ENCODE results near the gene SLC17A3.

Gene SLC17A3

GRCh38 chr6:25886066-25886465 lies 12.0 kb upstream of the SLC17A3 start:
- H3K4me3 ChIP-seq (ENCODE audit: low read depth, low read length), result no peak overlapping the region
- no peaks in the 10 kb centered on the region for H3K9me3 ChIP-seq (ENCODE audit: control insufficient read depth, insufficient read depth, low read length)
- H3K36me3 ChIP-seq (ENCODE audit: control insufficient read depth, insufficient read depth, low read length), result no peaks in the 10 kb centered on the region
- no peak overlapping the region for H3K9ac ChIP-seq (ENCODE audit: low read depth, low read length)
- no peaks in the 10 kb centered on the region for H3K4me1 ChIP-seq (ENCODE audit: control insufficient read depth, insufficient read depth, low read length)
- H3K27me3 ChIP-seq (ENCODE audit: control insufficient read depth, insufficient read depth, low read length), result peaks cover 2% of the 10 kb centered on the region

DNA sequence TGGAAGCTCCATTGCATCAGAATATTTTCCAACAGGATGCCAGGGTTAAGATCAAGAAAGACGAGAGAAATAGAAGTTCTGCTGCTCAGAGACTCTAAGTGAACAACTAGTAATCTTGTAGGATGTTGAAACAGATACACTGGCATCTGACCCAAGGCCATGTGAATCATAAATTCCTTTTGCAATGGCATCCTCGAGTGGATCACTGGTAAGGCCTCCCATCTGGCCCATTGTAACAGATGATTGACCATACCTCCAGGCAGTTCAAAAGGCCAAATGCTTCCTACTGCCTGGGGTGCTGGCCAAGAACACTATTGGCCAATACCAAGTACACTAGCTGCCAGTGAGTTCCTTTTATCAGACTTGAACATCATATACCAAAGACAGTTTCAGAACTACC lies 9.9 kb upstream of the SLC17A3 start:
- no peak overlapping the region for H3K9ac ChIP-seq (ENCODE audit: low read depth, low read length)
- H3K4me3 ChIP-seq (ENCODE audit: low read depth, low read length), result no peak overlapping the region
- H3K9me3 ChIP-seq (ENCODE audit: control insufficient read depth, insufficient read depth, low read length), result no peaks in the 10 kb centered on the region
- H3K36me3 ChIP-seq (ENCODE audit: control insufficient read depth, insufficient read depth, low read length), result no peaks in the 10 kb centered on the region
- no peaks in the 10 kb centered on the region for H3K4me1 ChIP-seq (ENCODE audit: control insufficient read depth, insufficient read depth, low read length)
- peaks cover 2% of the 10 kb centered on the region for H3K27me3 ChIP-seq (ENCODE audit: control insufficient read depth, insufficient read depth, low read length)

DNA sequence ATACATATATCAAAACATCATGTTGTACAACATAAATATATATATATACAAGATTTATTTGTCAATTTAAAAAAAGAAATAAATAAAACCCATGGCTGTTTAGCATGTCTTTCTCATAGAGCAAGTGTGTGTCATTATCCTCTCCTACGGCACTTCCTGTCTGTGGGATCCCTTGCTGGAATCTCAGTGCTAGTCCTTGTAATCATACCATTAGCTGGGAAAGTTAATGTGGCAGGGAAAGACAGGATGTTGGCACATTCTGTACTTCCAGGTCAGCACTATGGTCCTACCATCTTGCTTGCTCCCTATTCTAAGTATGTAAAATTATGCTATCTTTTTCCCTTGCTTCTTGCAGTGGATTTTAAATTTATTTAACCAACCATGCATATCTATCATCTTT lies 9.5 kb upstream of the SLC17A3 start:
- no peak overlapping the region for H3K9ac ChIP-seq (ENCODE audit: low read depth, low read length)
- no peak overlapping the region for H3K4me3 ChIP-seq (ENCODE audit: low read depth, low read length)
- no peaks in the 10 kb centered on the region for H3K4me1 ChIP-seq (ENCODE audit: control insufficient read depth, insufficient read depth, low read length)
- peaks cover 2% of the 10 kb centered on the region for H3K27me3 ChIP-seq (ENCODE audit: control insufficient read depth, insufficient read depth, low read length)
- no peaks in the 10 kb centered on the region for H3K9me3 ChIP-seq (ENCODE audit: control insufficient read depth, insufficient read depth, low read length)
- no peaks in the 10 kb centered on the region for H3K36me3 ChIP-seq (ENCODE audit: control insufficient read depth, insufficient read depth, low read length)

DNA sequence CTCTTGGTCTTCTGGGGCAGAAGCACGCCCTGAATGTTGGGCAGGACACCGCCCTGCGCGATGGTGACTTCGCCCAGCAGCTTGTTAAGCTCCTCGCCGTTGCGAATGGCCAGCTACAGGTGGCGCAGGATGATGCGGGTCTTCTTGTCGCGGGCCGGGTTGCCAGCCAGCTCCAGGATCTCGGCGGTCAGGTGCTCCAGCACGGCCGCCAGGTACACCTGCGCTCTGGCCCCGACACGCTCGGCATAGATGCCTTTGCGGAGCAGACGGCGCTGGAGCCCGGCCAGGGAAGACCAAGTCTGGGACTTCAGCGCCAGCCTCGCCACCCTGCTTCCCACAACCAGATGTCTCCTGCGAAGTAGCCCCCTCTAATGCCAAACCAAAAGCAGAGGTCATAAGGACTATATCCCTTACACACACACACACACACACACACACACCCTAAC lies 8.0 kb upstream of the SLC17A3 start:
- Histone ChIP-seq H3K4me3 (ENCODE audit: low read depth, low read length) (peak overlapping the region; percentile 19), H3K36me3 (ENCODE audit: control insufficient read depth, insufficient read depth, low read length) (no peaks in the 10 kb centered on the region), H3K4me1 (ENCODE audit: control insufficient read depth, insufficient read depth, low read length) (no peaks in the 10 kb centered on the region), H3K9me3 (ENCODE audit: control insufficient read depth, insufficient read depth, low read length) (no peaks in the 10 kb centered on the region), H3K9ac (ENCODE audit: low read depth, low read length) (no peak overlapping the region), H3K27me3 (ENCODE audit: control insufficient read depth, insufficient read depth, low read length) (peaks cover 2% of the 10 kb centered on the region)

DNA sequence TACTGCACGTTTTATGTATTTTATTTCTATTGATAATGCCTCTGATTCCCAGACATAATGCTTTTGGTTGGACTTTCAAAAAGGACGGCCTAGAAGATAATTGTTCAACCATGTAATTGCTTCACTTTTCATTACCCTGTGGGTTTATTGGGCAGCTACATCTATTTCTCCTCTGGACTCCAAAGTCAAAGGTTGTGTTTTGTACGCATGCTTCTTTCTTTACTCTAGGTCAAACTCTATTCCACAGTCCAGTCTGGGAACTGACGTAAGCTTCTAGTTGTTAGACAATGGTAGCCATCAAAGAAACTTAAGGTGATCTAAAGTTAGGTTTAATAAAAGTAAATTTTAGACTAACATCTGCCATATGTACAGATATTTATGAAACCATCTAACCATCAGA lies 6.6 kb upstream of the SLC17A3 start:
- Histone ChIP-seq H3K36me3 (ENCODE audit: control insufficient read depth, insufficient read depth, low read length) (no peaks in the 10 kb centered on the region), H3K4me3 (ENCODE audit: low read depth, low read length) (no peak overlapping the region), H3K4me1 (ENCODE audit: control insufficient read depth, insufficient read depth, low read length) (no peaks in the 10 kb centered on the region), H3K27me3 (ENCODE audit: control insufficient read depth, insufficient read depth, low read length) (peaks cover 2% of the 10 kb centered on the region), H3K9me3 (ENCODE audit: control insufficient read depth, insufficient read depth, low read length) (no peaks in the 10 kb centered on the region), H3K9ac (ENCODE audit: low read depth, low read length) (no peak overlapping the region)

DNA sequence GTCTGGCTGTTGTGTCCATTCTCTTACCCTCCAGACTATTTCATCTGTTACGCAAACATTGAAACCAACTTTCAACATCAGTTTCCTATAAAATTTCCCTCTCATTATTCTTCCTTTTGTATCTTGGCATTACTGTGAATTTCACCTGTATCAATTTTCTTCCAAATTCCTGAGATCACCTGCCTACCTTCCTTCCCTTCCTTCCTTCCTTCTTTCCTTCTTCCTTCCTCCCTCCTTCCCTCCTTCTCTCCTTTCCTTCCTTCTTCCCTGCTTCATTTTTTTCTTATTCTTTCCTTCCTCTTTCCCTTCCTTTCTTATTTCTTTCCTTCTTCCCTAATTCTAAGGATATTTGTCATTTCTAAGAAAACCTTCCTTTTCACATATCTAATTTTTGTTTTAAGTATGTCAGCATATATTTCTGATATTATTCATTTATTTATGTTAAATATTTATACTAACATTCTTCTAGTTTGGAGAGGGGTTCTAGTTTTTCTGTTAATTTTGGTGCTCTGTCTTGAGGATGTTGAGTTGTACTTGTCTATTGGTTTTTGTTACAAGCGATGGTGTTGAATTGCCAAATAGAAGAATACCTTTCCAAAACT lies 4.8 kb upstream of the SLC17A3 start:
- peaks cover 2% of the 10 kb centered on the region for H3K27me3 ChIP-seq (ENCODE audit: control insufficient read depth, insufficient read depth, low read length)
- no peaks in the 10 kb centered on the region for H3K9me3 ChIP-seq (ENCODE audit: control insufficient read depth, insufficient read depth, low read length)
- no peak overlapping the region for H3K9ac ChIP-seq (ENCODE audit: low read depth, low read length)
- no peaks in the 10 kb centered on the region for H3K36me3 ChIP-seq (ENCODE audit: control insufficient read depth, insufficient read depth, low read length)
- H3K4me1 ChIP-seq (ENCODE audit: control insufficient read depth, insufficient read depth, low read length), result no peaks in the 10 kb centered on the region
- H3K4me3 ChIP-seq (ENCODE audit: low read depth, low read length), result no peak overlapping the region

- Histone ChIP-seq H3K9me3 (ENCODE audit: control insufficient read depth, insufficient read depth, low read length) (no peaks in the 10 kb centered on the region), H3K4me3 (ENCODE audit: low read depth, low read length) (no peak overlapping the region)
Measured at GRCh38 chr6:25875926-25876602, 2.0 kb upstream of the SLC17A3 start.

DNA sequence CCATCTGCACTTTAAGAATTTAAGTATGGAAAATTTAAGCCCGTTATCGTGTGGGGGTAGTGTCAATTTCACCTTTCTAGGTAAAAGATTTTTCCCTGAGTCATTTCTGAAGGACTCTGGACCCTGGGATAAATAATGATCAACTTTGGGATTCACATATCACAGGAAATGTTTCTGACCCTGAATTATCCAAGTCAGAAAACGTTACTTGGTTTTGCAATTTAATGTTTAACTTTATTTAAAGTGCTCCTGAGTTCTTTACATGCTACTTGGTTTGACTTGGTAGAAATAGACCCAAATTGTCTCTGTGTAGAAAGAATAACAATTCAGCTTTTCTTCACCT lies 1.5 kb upstream of the SLC17A3 start:
- no peaks in the 10 kb centered on the region for H3K27me3 ChIP-seq (ENCODE audit: control insufficient read depth, insufficient read depth, low read length)
- H3K4me3 ChIP-seq (ENCODE audit: low read depth, low read length), result no peak overlapping the region
- H3K36me3 ChIP-seq (ENCODE audit: control insufficient read depth, insufficient read depth, low read length), result no peaks in the 10 kb centered on the region
- H3K9ac ChIP-seq (ENCODE audit: low read depth, low read length), result no peak overlapping the region
- no peaks in the 10 kb centered on the region for H3K9me3 ChIP-seq (ENCODE audit: control insufficient read depth, insufficient read depth, low read length)
- H3K4me1 ChIP-seq (ENCODE audit: control insufficient read depth, insufficient read depth, low read length), result no peaks in the 10 kb centered on the region

More at GRCh38 chr6:25875926-25876602, 2.0 kb upstream of the SLC17A3 start:
- Histone ChIP-seq H3K36me3 (ENCODE audit: control insufficient read depth, insufficient read depth, low read length) (no peaks in the 10 kb centered on the region), H3K9ac (ENCODE audit: low read depth, low read length) (no peak overlapping the region), H3K27me3 (ENCODE audit: control insufficient read depth, insufficient read depth, low read length) (no peaks in the 10 kb centered on the region), H3K4me1 (ENCODE audit: control insufficient read depth, insufficient read depth, low read length) (no peaks in the 10 kb centered on the region)

DNA sequence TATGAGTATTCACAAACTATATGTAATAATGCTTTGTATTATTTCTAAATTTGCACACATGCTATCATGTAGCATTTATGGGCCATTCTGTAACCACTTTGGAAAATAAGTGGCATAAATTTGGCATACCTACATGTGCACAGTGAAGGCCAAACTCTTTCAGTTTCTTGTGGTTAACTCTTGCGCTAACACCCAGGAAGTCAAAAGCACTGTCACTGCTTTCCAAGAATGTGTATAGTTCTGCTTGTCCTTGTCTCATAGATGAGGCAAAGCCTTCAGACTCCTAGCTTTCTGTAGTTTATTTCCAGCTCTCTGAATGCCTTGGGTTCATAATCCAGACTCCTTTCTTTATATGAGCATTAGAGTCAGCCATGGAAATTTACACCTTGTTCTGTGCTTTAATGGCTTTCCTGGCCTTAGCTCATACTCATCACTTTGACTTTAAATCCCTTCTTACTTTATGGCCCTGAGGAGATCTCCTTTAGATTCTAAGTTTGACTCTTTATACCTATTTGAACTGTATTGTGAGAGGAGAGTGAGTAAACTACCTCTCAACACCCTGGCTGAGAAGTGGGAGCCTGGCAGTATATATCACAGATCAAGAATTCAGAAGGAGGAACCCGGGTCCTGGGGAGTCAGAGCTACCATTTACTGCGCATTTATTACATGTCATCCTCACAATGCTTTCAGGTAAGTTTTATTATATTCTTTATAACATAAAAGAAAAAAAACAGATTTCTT lies 949 bp upstream of the SLC17A3 start:
- no peak overlapping the region for H3K9ac ChIP-seq (ENCODE audit: low read depth, low read length)
- no peaks in the 10 kb centered on the region for H3K27me3 ChIP-seq (ENCODE audit: control insufficient read depth, insufficient read depth, low read length)
- H3K4me1 ChIP-seq (ENCODE audit: control insufficient read depth, insufficient read depth, low read length), result no peaks in the 10 kb centered on the region
- H3K4me3 ChIP-seq (ENCODE audit: low read depth, low read length), result no peak overlapping the region
- H3K36me3 ChIP-seq (ENCODE audit: control insufficient read depth, insufficient read depth, low read length), result no peaks in the 10 kb centered on the region
- no peaks in the 10 kb centered on the region for H3K9me3 ChIP-seq (ENCODE audit: control insufficient read depth, insufficient read depth, low read length)

DNA sequence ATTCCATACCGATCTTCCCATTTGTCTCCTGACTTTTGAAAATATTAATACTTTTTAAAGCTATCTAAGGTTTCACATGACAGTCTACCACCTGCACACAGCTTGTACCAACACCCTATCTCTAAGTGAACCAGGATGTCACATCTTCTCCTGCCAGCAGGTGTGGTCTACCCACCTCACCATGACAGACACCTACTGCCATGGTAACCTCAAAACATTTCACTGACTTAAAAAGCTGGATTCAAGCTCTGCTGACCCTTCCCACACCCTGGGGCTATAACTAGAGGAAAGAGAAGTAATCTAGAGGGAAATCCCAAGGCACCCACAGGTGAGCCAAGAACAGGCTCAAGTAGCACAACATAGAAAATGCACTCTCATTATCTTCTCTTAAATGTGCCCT lies 1.2 kb downstream of the SLC17A3 start:
- H3K9ac ChIP-seq (ENCODE audit: low read depth, low read length), result no peak overlapping the region
- H3K36me3 ChIP-seq (ENCODE audit: control insufficient read depth, insufficient read depth, low read length), result no peaks in the 10 kb centered on the region
- no peaks in the 10 kb centered on the region for H3K9me3 ChIP-seq (ENCODE audit: control insufficient read depth, insufficient read depth, low read length)
- no peak overlapping the region for H3K4me3 ChIP-seq (ENCODE audit: low read depth, low read length)
- H3K27me3 ChIP-seq (ENCODE audit: control insufficient read depth, insufficient read depth, low read length), result no peaks in the 10 kb centered on the region
- H3K4me1 ChIP-seq (ENCODE audit: control insufficient read depth, insufficient read depth, low read length), result no peaks in the 10 kb centered on the region

DNA sequence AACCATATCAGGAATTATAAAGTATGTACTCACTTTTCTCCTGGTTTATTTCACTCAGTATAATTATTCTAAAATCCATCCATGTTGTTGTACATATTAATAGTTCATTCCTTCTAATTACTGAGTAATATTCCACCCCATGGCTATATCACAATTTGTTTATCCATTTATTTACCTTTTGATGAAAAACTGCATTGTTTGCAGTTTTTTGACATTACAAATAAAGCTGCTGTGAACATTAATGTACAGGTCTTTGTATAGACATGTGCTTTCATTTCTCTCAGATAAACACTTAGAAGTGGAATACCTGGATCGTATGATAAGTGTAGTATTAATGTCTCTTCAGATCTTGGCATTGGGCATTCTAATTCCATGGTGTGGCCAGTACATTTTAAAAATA lies 4.2 kb downstream of the SLC17A3 start:
- H3K9ac ChIP-seq (ENCODE audit: low read depth, low read length), result no peak overlapping the region
- H3K4me3 ChIP-seq (ENCODE audit: low read depth, low read length), result no peak overlapping the region
- no peaks in the 10 kb centered on the region for H3K4me1 ChIP-seq (ENCODE audit: control insufficient read depth, insufficient read depth, low read length)
- H3K36me3 ChIP-seq (ENCODE audit: control insufficient read depth, insufficient read depth, low read length), result no peaks in the 10 kb centered on the region
- no peaks in the 10 kb centered on the region for H3K9me3 ChIP-seq (ENCODE audit: control insufficient read depth, insufficient read depth, low read length)
- no peaks in the 10 kb centered on the region for H3K27me3 ChIP-seq (ENCODE audit: control insufficient read depth, insufficient read depth, low read length)

All from iPS-15b (cell line).